DOHH2 (cell line): ENCODE results near the gene ATP8B3.

Source experiments
- H3F3A ChIP-seq: fragments of 200-600 bp; sonication (generic), shearing (Covaris generic); 2 replicates; pipeline ENCODE4 v1.6.0; 2016; ENCODE audit warnings: antibody characterized with exemption, mild to moderate bottlenecking; ENCODE audit not compliant: control insufficient read depth, insufficient read depth
- H3K27ac ChIP-seq: fragments of 200-600 bp; sonication (generic); 2 replicates; pipeline ENCODE4 v1.5.1; 2014; ENCODE audit warnings: low read depth, mild to moderate bottlenecking, low read length, moderate library complexity
- H3K27me3 ChIP-seq: fragments of 200-600 bp; sonication (generic); 2 replicates; pipeline ENCODE4 v1.6.1; 2014; ENCODE audit warnings: mild to moderate bottlenecking, low read length, mixed read lengths; ENCODE audit not compliant: control insufficient read depth
- H3K36me3 ChIP-seq: fragments of 200-600 bp; sonication (generic); 2 replicates; pipeline ENCODE4 v1.6.1; 2014; ENCODE audit warnings: mild to moderate bottlenecking, low read length, moderate library complexity, mixed read lengths; ENCODE audit not compliant: control insufficient read depth
- H3K4me1 ChIP-seq: fragments of 200-600 bp; sonication (generic); 2 replicates; pipeline ENCODE4 v1.6.1; 2014; ENCODE audit warnings: mild to moderate bottlenecking, low read length, mixed read lengths; ENCODE audit not compliant: control insufficient read depth
- H3K4me2 ChIP-seq: fragments of 200-600 bp; sonication (generic); 2 replicates; pipeline ENCODE4 v1.6.0; 2014; ENCODE audit warnings: mild to moderate bottlenecking, low read length, moderate library complexity
- H3K4me3 ChIP-seq: fragments of 200-600 bp; sonication (generic); 2 replicates; pipeline ENCODE4 v1.5.1; 2014; ENCODE audit warnings: mild to moderate bottlenecking, low read length, mixed read lengths
- H3K79me2 ChIP-seq: fragments of 200-600 bp; sonication (generic); 2 replicates; pipeline ENCODE4 v1.6.1; 2014; ENCODE audit warnings: mild to moderate bottlenecking, low read length, mixed read lengths; ENCODE audit not compliant: control insufficient read depth
- H3K9me2 ChIP-seq: fragments of 200-600 bp; sonication (generic); replicated peaks from 2 replicates; pipeline ENCODE4 v1.6.1; 2014; ENCODE audit warnings: mild to moderate bottlenecking, low read length, mixed read lengths; ENCODE audit not compliant: control insufficient read depth
- H3K9me3 ChIP-seq: fragments of 200-600 bp; sonication (generic); 2 replicates; pipeline ENCODE4 v1.6.1; 2014; ENCODE audit warnings: antibody characterized with exemption, low read length, mixed read lengths; ENCODE audit not compliant: control insufficient read depth, insufficient read depth
- H4K20me1 ChIP-seq: fragments of 200-600 bp; sonication (generic); 2 replicates; pipeline ENCODE4 v1.6.0; 2014; ENCODE audit warnings: low read depth, mild to moderate bottlenecking, antibody characterized with exemption, low read length, moderate library complexity; ENCODE audit not compliant: control insufficient read depth, insufficient read depth
- CTCF ChIP-seq: fragments of 200-600 bp; sonication (generic); IDR thresholded peaks from one replicate; pipeline ENCODE4 v1.5.1; 2014; ENCODE audit warnings: antibody characterized with exemption, mild to moderate bottlenecking, low read depth, low read length; ENCODE audit not compliant: poor library complexity, severe bottlenecking
- EZH2phosphoT487 ChIP-seq: fragments of 200-600 bp; sonication (generic); IDR thresholded peaks from 2 replicates; pipeline ENCODE4 v1.6.1; 2017; ENCODE audit warnings: borderline replicate concordance, mild to moderate bottlenecking, antibody characterized with exemption, low read length, moderate library complexity, mixed read lengths

The ATP8B3 gene

GRCh38 chr19:1849132-1849474 is 37.0 kb upstream of the ATP8B3 start:
- no peaks in the 10 kb centered on the region for H3K9me3 ChIP-seq
- H3K9me2 ChIP-seq = no peaks in the 10 kb centered on the region
- peaks cover 33% of the 10 kb centered on the region for H4K20me1 ChIP-seq
- peaks cover 78% of the 10 kb centered on the region for H3K79me2 ChIP-seq
- peak overlapping the region; percentile 82; the same call in 1 of the 2 replicates for H3K27ac ChIP-seq
- H3K27me3 ChIP-seq = no peaks in the 10 kb centered on the region
- H3K36me3 ChIP-seq = peaks cover 42% of the 10 kb centered on the region
- TF ChIP-seq CTCF (no peak), EZH2phosphoT487 (no peak)
- H3K4me3 ChIP-seq = peak overlapping the region; percentile 96
- peak overlapping the region; percentile 31 for H3K4me2 ChIP-seq
- H3K4me1 ChIP-seq = peaks cover 53% of the 10 kb centered on the region
- H3F3A ChIP-seq = peaks cover 3% of the 10 kb centered on the region; the same call in 1 of the 2 replicates

DNA sequence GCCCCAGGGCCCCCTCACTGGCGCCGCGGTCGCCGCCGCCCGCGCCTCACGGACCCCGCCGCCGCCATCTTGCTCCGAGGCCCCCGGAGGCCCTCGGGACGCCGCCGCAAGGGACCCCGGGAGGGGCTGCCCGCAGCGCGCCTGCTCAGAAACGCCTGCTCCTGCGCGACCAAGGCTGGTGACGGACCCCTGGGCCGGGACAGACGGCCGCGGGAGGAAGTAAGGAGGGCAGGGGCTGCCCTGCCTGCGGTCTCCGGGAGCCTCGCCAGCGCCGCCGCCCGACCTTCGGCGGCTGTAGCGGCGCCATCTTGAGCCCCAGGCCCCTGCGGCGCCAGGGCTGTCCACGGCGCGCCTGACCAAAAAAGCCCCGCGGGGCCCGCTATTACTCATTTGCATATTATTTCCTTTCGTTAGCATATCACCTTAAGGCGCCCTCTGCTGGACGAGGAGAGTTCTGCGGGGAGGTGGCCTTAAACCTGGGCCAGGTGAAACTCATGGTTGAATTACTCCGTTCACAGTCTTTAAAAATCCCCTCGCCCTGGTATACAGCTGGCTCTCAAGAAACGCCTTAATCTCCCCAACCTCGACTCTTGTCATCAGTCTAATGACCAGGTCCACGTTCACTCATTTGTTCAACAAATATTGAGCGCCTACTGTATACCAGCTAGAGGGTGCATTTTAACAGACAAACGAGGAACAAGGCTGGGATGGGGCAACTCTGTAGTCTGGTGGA is 36.5 kb upstream of the ATP8B3 start, which contains the start of gene REXO1:
Gene REXO1, minus strand, starts transcription at position 85 of the 733 bp plus-strand sequence. CDS start 125 bp downstream, outside the sequence.
- peak within 1 kb of the TSS; percentile 94 for H3K4me2 ChIP-seq
- H4K20me1 ChIP-seq = peaks cover 35% of the 10 kb centered on the region
- peaks cover 48% of the 10 kb centered on the region for H3K4me1 ChIP-seq
- no peaks in the 10 kb centered on the region for H3K9me3 ChIP-seq
- H3K27me3 ChIP-seq = no peaks in the 10 kb centered on the region
- TF ChIP-seq CTCF (peak; percentile 89), EZH2phosphoT487 (no peak)
- H3F3A ChIP-seq = peaks cover 3% of the 10 kb centered on the region; the same call in 1 of the 2 replicates
- H3K36me3 ChIP-seq = peaks cover 45% of the 10 kb centered on the region
- H3K4me3 ChIP-seq = peak within 1 kb of the TSS; percentile 96
- peaks cover 78% of the 10 kb centered on the region for H3K79me2 ChIP-seq
- H3K27ac ChIP-seq = peak within 1 kb of the TSS; percentile 82
- no peaks in the 10 kb centered on the region for H3K9me2 ChIP-seq

- Histone ChIP-seq H3K79me2 (peaks cover 78% of the 10 kb centered on the region), H4K20me1 (peaks cover 31% of the 10 kb centered on the region), H3K4me1 (peaks cover 41% of the 10 kb centered on the region), H3K27me3 (no peaks in the 10 kb centered on the region), H3F3A (peaks cover 3% of the 10 kb centered on the region; the same call in 1 of the 2 replicates), H3K27ac (peak overlapping the region; percentile 82), H3K9me2 (no peaks in the 10 kb centered on the region), H3K36me3 (peaks cover 45% of the 10 kb centered on the region), H3K9me3 (no peaks in the 10 kb centered on the region), H3K4me3 (peak overlapping the region; percentile 96), H3K4me2 (peak overlapping the region; percentile 94)
- TF ChIP-seq CTCF (no peak), EZH2phosphoT487 (no peak)
These were observed 35.8 kb upstream of the ATP8B3 start for GRCh38 chr19:1847684-1848398.
